Inferior parietal cortex (tissue), 1 donor: Measurements from ENCODE around the gene SPDYE11.
"Not testable (repeated sequence)": the region's sequence is repeated elsewhere in the genome, so short reads cannot be mapped to it uniquely, and the experiment has no call there.

Experiments used
- DNase-seq: peaks from one replicate; pipeline ENCODE4 v3.0.0-alpha.2; 2016; ENCODE audit errors: extremely low spot score

SPDYE11 gene, protein sequence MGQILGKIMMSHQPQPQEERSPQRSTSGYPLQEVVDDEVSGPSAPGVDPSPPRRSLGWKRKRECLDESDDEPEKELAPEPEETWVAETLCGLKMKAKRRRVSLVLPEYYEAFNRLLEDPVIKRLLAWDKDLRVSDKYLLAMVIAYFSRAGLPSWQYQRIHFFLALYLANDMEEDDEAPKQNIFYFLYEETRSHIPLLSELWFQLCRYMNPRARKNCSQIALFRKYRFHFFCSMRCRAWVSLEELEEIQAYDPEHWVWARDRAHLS

DNA sequence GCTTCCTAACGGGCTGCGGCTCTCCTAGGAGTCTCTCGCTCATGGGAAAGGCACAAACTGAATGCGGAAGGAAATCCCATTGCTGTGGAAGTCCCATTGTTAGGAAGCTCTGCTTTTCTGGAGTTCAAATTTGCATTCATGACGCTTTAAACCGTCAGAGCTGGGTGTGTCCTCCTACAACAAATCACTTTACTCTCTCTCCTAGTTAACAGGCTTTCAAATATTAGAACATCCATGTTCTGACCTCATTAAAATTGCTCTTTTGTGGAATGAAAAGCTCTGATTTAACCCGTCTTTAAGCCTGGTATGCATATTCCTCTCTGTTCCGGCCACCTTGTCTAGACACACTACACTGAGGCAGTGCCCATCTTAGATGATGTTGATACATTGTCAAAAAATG lies at the start of gene SPDYE11:
SPDYE11 (minus strand) TSS at position 101 of the 400 bp plus-strand sequence. CDS start 1,800 bp downstream, outside the sequence.
- not testable (repeated sequence) for DNase-seq

DNA sequence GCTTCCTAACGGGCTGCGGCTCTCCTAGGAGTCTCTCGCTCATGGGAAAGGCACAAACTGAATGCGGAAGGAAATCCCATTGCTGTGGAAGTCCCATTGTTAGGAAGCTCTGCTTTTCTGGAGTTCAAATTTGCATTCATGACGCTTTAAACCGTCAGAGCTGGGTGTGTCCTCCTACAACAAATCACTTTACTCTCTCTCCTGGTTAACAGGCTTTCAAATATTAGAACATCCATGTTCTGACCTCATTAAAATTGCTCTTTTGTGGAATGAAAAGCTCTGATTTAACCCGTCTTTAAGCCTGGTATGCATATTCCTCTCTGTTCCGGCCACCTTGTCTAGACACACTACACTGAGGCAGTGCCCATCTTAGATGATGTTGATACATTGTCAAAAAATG lies 28.2 kb upstream of the SPDYE11 start, which contains the start of gene SPDYE9:
SPDYE9 (minus strand) TSS at position 101 of the 400 bp plus-strand sequence. CDS start 1,800 bp downstream, outside the sequence.
- not testable (repeated sequence) for DNase-seq

DNA sequence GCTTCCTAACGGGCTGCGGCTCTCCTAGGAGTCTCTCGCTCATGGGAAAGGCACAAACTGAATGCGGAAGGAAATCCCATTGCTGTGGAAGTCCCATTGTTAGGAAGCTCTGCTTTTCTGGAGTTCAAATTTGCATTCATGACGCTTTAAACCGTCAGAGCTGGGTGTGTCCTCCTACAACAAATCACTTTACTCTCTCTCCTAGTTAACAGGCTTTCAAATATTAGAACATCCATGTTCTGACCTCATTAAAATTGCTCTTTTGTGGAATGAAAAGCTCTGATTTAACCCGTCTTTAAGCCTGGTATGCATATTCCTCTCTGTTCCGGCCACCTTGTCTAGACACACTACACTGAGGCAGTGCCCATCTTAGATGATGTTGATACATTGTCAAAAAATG lies 28.0 kb downstream of the SPDYE11 start, which contains the start of gene SPDYE8:
SPDYE8 (minus strand) TSS at position 101 of the 400 bp plus-strand sequence. CDS start 1,800 bp downstream, outside the sequence.
- DNase-seq = not testable (repeated sequence)

DNA sequence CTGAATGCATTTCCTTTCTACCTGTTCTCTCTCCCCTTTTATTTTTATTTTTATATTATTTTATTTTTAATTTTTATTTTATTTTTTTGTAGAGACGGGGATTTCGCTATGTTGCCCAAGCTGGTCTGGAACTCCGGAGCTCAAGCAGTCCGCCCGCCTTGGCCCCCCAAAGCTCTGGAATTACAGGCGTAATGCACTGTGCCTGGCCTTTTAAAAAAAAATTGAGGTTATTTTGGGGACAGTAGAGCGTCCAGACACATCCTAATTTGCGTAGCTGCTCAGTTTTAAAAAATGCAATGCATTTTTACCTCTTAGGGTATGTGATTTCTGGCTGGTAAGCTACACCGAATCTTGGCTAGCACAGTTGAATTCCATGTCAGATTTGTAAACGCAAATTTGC lies 51.2 kb downstream of the SPDYE11 start:
- not testable (repeated sequence) for DNase-seq

DNA sequence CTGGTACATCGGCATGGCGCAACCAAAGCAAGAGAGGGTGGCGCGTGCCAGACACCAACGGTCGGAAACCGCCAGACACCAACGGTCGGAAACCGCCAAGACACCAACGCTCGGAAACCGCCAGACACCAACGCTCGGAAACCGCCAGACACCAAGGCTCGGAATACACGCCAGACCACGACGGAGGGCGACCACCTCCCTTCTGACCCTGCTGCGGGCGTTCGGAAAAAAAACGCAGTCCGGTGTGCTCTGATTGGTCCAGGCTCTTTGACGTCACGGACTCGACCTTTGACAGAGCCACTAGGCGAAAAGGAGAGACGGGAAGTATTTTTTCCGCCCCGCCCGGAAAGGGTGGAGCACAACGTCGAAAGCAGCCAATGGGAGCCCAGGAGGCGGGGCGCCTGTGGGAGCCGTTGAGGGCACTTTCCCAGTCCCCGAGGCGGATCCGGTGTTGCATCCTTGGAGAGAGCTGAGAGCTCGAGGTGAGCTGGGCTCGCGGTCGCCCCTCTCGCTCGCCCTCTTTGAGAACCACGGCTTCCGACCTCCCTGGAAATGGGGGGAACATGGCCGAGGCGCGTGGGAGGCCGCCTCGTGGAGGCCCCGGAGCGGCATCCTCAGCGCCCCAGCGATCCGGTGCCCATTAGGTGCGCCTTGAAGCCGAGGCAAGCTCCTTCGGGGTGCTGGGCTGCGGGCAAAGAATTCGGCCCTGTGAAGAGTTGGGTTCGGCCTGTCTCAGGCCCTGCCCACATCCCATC lies 51.8 kb downstream of the SPDYE11 start:
- DNase-seq = peak; percentile 69

DNA sequence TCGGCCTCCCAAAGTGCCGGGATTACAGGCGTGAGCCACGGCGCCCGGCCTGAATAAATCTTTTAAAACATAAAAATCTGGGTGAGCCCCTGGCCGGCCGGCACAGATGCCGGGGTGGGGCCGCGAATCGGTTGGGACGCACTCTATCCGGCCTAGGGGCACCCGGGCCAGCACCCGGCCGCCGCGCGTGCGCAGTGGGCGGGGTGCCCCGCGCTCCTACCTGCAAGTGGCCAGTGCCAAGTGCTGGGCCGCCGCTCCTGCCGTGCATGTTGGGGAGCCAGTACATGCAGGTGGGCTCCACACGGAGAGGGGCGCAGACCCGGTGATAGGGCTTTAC lies 52.4 kb downstream of the SPDYE11 start:
- DNase-seq = not testable (repeated sequence)

DNA sequence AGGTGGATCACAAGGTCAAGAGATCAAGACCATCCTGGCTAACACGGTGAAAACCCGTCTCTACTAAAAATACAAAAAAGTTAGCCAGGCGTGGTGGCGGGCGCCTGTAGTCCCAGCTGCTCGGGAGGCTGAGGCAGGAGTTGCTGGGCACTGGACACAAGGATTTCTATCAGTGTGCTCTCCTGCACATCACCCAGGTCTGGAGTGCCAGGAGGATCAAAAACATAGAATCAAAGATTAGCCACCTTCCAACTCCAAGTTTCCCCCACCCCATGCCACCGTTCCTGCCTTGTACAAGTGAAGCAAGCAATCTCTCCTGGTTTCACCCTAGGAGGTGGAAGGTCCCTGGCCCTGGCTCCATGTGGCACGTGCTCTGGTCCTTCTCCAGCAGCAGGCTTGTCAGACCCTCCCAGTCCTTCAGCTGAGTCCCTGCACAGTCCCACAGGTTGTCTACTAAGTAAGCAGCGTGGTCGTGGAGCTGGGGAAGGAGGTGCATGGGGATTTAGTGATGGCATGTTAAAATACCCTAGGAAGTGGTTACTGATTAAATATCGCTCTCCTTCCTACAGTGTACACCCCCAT lies 59.7 kb downstream of the SPDYE11 start:
- not testable (repeated sequence) for DNase-seq
